ENCODE data around the gene GARS1.
"Not testable (repeated sequence)": the region's sequence is repeated elsewhere in the genome, so short reads cannot be mapped to it uniquely, and the experiment has no call there.

Gene GARS1

DNA sequence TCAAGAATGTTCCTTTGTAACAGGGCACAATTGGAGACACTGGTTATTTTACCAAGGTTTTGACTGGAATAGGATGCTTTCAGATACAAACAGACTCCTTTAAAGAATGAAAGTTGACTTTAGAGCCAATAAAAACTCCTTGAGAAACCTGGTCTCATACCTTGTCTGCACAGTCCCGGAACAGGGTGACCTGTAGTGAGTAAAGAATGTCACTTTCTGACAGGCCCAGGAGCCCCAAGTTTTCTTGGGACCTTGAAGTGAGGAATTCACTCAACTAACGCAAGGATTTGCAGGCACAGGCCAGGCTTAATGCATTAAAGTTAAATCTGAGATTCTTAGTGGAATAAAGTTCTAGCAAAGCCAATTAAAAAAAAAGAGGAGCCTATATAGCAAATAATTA lies 11.5 kb upstream of the GARS1 start:
- Histone ChIP-seq H3K4me3 (replicated peaks; ENCODE audit: low read depth, low read length) (no peak overlapping the region), H3K27me3 (replicated peaks; ENCODE audit: control insufficient read depth, insufficient read depth, low read length) (no peaks in the 10 kb centered on the region), H3K36me3 (ENCODE audit: control insufficient read depth, insufficient read depth, low read length) (peaks cover 4% of the 10 kb centered on the region)
- no peak for DNase-seq (ENCODE audit: extremely low read depth, insufficient read length)
- TF ChIP-seq, protein P1, sequence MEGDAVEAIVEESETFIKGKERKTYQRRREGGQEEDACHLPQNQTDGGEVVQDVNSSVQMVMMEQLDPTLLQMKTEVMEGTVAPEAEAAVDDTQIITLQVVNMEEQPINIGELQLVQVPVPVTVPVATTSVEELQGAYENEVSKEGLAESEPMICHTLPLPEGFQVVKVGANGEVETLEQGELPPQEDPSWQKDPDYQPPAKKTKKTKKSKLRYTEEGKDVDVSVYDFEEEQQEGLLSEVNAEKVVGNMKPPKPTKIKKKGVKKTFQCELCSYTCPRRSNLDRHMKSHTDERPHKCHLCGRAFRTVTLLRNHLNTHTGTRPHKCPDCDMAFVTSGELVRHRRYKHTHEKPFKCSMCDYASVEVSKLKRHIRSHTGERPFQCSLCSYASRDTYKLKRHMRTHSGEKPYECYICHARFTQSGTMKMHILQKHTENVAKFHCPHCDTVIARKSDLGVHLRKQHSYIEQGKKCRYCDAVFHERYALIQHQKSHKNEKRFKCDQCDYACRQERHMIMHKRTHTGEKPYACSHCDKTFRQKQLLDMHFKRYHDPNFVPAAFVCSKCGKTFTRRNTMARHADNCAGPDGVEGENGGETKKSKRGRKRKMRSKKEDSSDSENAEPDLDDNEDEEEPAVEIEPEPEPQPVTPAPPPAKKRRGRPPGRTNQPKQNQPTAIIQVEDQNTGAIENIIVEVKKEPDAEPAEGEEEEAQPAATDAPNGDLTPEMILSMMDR (IDR thresholded peaks at IDR 0.05; ENCODE audit: insufficient read depth, low read length, poor library complexity, severe bottlenecking), result no peak

DNA sequence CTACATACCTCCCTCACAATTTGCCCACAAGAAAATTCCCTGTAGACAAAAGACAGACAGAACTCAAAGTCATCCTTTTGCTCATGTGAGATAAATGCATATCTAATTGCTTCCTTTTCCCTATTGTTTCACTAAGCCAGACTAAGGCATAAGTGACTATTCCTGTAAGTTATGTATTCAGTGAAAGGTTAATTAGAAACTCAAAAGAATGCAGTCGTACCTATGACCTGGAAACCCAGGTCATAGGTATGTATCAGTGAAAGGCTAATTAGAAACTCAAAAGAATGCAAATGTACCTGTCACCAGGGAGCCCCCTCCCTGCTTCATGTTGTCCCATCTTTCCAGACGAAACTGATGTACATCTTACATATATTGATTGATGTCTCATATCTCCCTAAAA lies 10.3 kb upstream of the GARS1 start:
- DNase-seq (ENCODE audit: extremely low read depth, insufficient read length), result no peak
- Histone ChIP-seq H3K27me3 (replicated peaks; ENCODE audit: control insufficient read depth, insufficient read depth, low read length) (no peaks in the 10 kb centered on the region), H3K4me3 (replicated peaks; ENCODE audit: low read depth, low read length) (no peak overlapping the region), H3K36me3 (ENCODE audit: control insufficient read depth, insufficient read depth, low read length) (peaks cover 4% of the 10 kb centered on the region)
- TF ChIP-seq, protein P1 (IDR thresholded peaks at IDR 0.05; ENCODE audit: insufficient read depth, low read length, poor library complexity, severe bottlenecking), result no peak

GRCh38 chr7:30584965-30585364 lies 9.7 kb upstream of the GARS1 start:
- no peak overlapping the region for H3K4me3 ChIP-seq (replicated peaks; ENCODE audit: low read depth, low read length)

GRCh38 chr7:30585675-30586074 lies 9.0 kb upstream of the GARS1 start:
- TF ChIP-seq, protein P1 (IDR thresholded peaks at IDR 0.05; ENCODE audit: insufficient read depth, low read length, poor library complexity, severe bottlenecking), result no peak
- Histone ChIP-seq H3K27me3 (replicated peaks; ENCODE audit: control insufficient read depth, insufficient read depth, low read length) (no peaks in the 10 kb centered on the region), H3K36me3 (ENCODE audit: control insufficient read depth, insufficient read depth, low read length) (peaks cover 4% of the 10 kb centered on the region), H3K4me3 (replicated peaks; ENCODE audit: low read depth, low read length) (no peak overlapping the region)
- no peak for DNase-seq (ENCODE audit: extremely low read depth, insufficient read length)

More at GRCh38 chr7:30584965-30585364, 9.7 kb upstream of the GARS1 start:
- no peaks in the 10 kb centered on the region for H3K27me3 ChIP-seq (replicated peaks; ENCODE audit: control insufficient read depth, insufficient read depth, low read length)
- TF ChIP-seq, protein P1 (IDR thresholded peaks at IDR 0.05; ENCODE audit: insufficient read depth, low read length, poor library complexity, severe bottlenecking), result no peak
- H3K36me3 ChIP-seq (ENCODE audit: control insufficient read depth, insufficient read depth, low read length), result peaks cover 4% of the 10 kb centered on the region
- DNase-seq (ENCODE audit: extremely low read depth, insufficient read length), result no peak

GRCh38 chr7:30587547-30587946 lies 7.1 kb upstream of the GARS1 start:
- not testable (repeated sequence) for H3K27me3 ChIP-seq (replicated peaks; ENCODE audit: control insufficient read depth, insufficient read depth, low read length); H3K4me3 ChIP-seq (replicated peaks; ENCODE audit: low read depth, low read length); H3K36me3 ChIP-seq (ENCODE audit: control insufficient read depth, insufficient read depth, low read length); DNase-seq (ENCODE audit: extremely low read depth, insufficient read length)

GRCh38 chr7:30589111-30589510 lies 5.6 kb upstream of the GARS1 start:
- peaks cover 4% of the 10 kb centered on the region for H3K36me3 ChIP-seq (ENCODE audit: control insufficient read depth, insufficient read depth, low read length)

More at GRCh38 chr7:30589111-30589510, 5.6 kb upstream of the GARS1 start:
- H3K27me3 ChIP-seq (replicated peaks; ENCODE audit: control insufficient read depth, insufficient read depth, low read length), result no peaks in the 10 kb centered on the region
- TF ChIP-seq, protein P1 (IDR thresholded peaks at IDR 0.05; ENCODE audit: insufficient read depth, low read length, poor library complexity, severe bottlenecking), result no peak
- DNase-seq (ENCODE audit: extremely low read depth, insufficient read length), result no peak
- no peak overlapping the region for H3K4me3 ChIP-seq (replicated peaks; ENCODE audit: low read depth, low read length)

All from GM06990 (cell line).